Muscle of back (tissue), 11 donors: ENCODE data around the gene LRPAP1. TPM values are rescaled to one million over a fixed set of nuclear protein-coding genes. Genes with fewer than 3 reads are reported as not detected.
A peak's percentile ranks its signal among the peaks of the same experiment; 100 is the strongest.

Experiments
- DNase-seq, 3 donors: peaks; one replicate each; pipeline versions ENCODE4 v3.0.0 to v3.0.0-alpha.2; 2013
- polyA plus RNA-seq, 10 donors: library from polyadenylated mRNA; unstranded; fragments of 120-200 nt; gene quantifications; one replicate each; pipeline ENCODE4 v1.2.1, GENCODE V29; 2013; ENCODE audit not compliant: insufficient read length in 10 of 10

LRPAP1 gene
- polyA plus RNA-seq, 10 donors = 60.3 to 115 (median 74.1) TPM

GRCh38 chr4:3488820-3489219 lies 43.4 kb downstream of the LRPAP1 start:
- DNase-seq = no peak

- no peak for DNase-seq
These were observed 44.4 kb downstream of the LRPAP1 start for GRCh38 chr4:3487861-3488260.

- no peak for DNase-seq
These were observed 45.4 kb downstream of the LRPAP1 start for GRCh38 chr4:3486541-3487540.

GRCh38 chr4:3485886-3486540 lies 46.2 kb downstream of the LRPAP1 start:
- DNase-seq = no peak

- DNase-seq = peak in 1 of 3 donors; percentile 67
These were observed 47.0 kb downstream of the LRPAP1 start for GRCh38 chr4:3485011-3485791.

GRCh38 chr4:3484057-3484973 lies 47.9 kb downstream of the LRPAP1 start:
- DNase-seq = no peak

- peak; percentile 53 to 74 (median 67) for DNase-seq
These were observed 48.7 kb downstream of the LRPAP1 start for GRCh38 chr4:3483471-3483921.

GRCh38 chr4:3482707-3483106 lies 49.5 kb downstream of the LRPAP1 start:
- DNase-seq = no peak

- DNase-seq = no peak
These were observed 50.3 kb downstream of the LRPAP1 start for GRCh38 chr4:3481783-3482393.

GRCh38 chr4:3481113-3481531 lies 51.1 kb downstream of the LRPAP1 start:
- no peak for DNase-seq

- peak; percentile 62 to 90 (median 81) for DNase-seq
These were observed 51.6 kb downstream of the LRPAP1 start for GRCh38 chr4:3480528-3481112.

GRCh38 chr4:3479358-3480101 lies 52.7 kb downstream of the LRPAP1 start:
- DNase-seq = no peak

- DNase-seq = no peak
These were observed 53.5 kb downstream of the LRPAP1 start for GRCh38 chr4:3478446-3479357.

GRCh38 chr4:3477750-3478430 lies 54.3 kb downstream of the LRPAP1 start:
- DNase-seq = no peak

- no peak for DNase-seq
These were observed 55.1 kb downstream of the LRPAP1 start for GRCh38 chr4:3476936-3477749.

- no peak for DNase-seq
These were observed 55.9 kb downstream of the LRPAP1 start for GRCh38 chr4:3476341-3476747.
